ENCODE results near the gene MYO7B.

- TF ChIP-seq POLR2A (IDR thresholded peaks at IDR 0.05), result no peak
- TF ChIP-seq CTCF (IDR thresholded peaks at IDR 0.05), result no peak
These were observed 94.8 kb downstream of the MYO7B start for GRCh38 chr2:127630096-127630863.
